H1 (cell line): ENCODE measurements around the gene RBM17. TPM values are rescaled to one million over a fixed set of nuclear protein-coding genes. Genes with fewer than 3 reads are reported as not detected.

Source experiments
- CTCF ChIA-PET: fragments of 300-600 bp; sonication (Branson Sonifier 250); formaldehyde crosslinking; loops from one replicate; lab custom pipeline; 2021; ENCODE audit not compliant: partially characterized antibody; lab: Charles Lee
- POLR2A ChIA-PET: fragments of 300-600 bp; sonication (Branson Sonifier 250); formaldehyde crosslinking; loops from one replicate; lab custom pipeline; 2021; ENCODE audit warnings: inconsistent platforms; ENCODE audit not compliant: partially characterized antibody; lab: Charles Lee
- DNase-seq, 2 experiments: peaks; one replicate each; pipeline versions ENCODE4 v3.0.0 to v3.0.0-alpha.2; 2010 to 2022; ENCODE audit warnings: low spot score in 2 of 2, low read depth in 1 of 2, mixed read lengths in 1 of 2
- FAIRE-seq: peaks from 2 replicates; lab custom pipeline; 2011; peaks lifted over from hg19 to GRCh38; lab: Jason Lieb, UNC
- H2AFZ ChIP-seq: 2 replicates; pipeline ENCODE4 v1.8.1; 2012; ENCODE audit warnings: low read length, inconsistent platforms
- H2AK5ac ChIP-seq: 2 replicates; pipeline ENCODE4 v1.6.1; 2013; ENCODE audit warnings: low read depth, low read length
- H2BK120ac ChIP-seq: replicated peaks from 2 replicates; pipeline ENCODE3; 2013; ENCODE audit warnings: low read depth, low read length, inconsistent platforms
- H2BK12ac ChIP-seq: 2 replicates; pipeline ENCODE4 v1.6.1; 2013; ENCODE audit warnings: low read depth, low read length
- H2BK15ac ChIP-seq: 2 replicates; pipeline ENCODE4 v1.6.1; 2013; ENCODE audit warnings: low read length
- H2BK20ac ChIP-seq: 2 replicates; pipeline ENCODE4 v1.6.1; 2013; ENCODE audit warnings: low read length
- H2BK5ac ChIP-seq: 2 replicates; pipeline ENCODE4 v1.6.1; 2013; ENCODE audit warnings: low read depth, low read length
- H3K14ac ChIP-seq: 2 replicates; pipeline ENCODE4 v1.6.1; 2013; ENCODE audit warnings: inconsistent platforms; ENCODE audit not compliant: insufficient read length
- H3K18ac ChIP-seq: 2 replicates; pipeline ENCODE4 v1.6.1; 2013; ENCODE audit warnings: low read length; ENCODE audit errors: extremely low read depth
- H3K23ac ChIP-seq: 2 replicates; pipeline ENCODE4 v1.6.1; 2013; ENCODE audit warnings: inconsistent platforms; ENCODE audit not compliant: insufficient read length
- H3K23me2 ChIP-seq: 2 replicates; pipeline ENCODE4 v1.6.1; 2013; ENCODE audit warnings: low read depth, low read length
- H3K27ac ChIP-seq: 2 replicates; pipeline ENCODE4 v1.6.1; 2011; ENCODE audit warnings: low read depth, low read length, inconsistent platforms
- H3K27me3 ChIP-seq, 4 experiments: replicated peaks in 1 of 4; 1 replicate in 1 of 4; 2 replicates in 3 of 4; pipeline versions ENCODE4 v1.6.1 to v1.8.1; 2011 to 2013; ENCODE audit warnings: low read length in 3 of 4, mild to moderate bottlenecking in 3 of 4, inconsistent platforms in 2 of 4, mixed read lengths in 2 of 4, moderate library complexity in 1 of 4; ENCODE audit not compliant: control insufficient read depth in 3 of 4, insufficient read depth in 3 of 4; ENCODE audit errors: extremely low read depth in 1 of 4
- H3K36me3 ChIP-seq, 4 experiments: 2 replicates each; pipeline versions ENCODE4 v1.6.1 to v1.8.1; 2011 to 2013; ENCODE audit warnings: mild to moderate bottlenecking in 4 of 4, low read length in 3 of 4, moderate library complexity in 2 of 4, control low read depth in 1 of 4, inconsistent platforms in 1 of 4; ENCODE audit not compliant: insufficient read depth in 4 of 4, control insufficient read depth in 2 of 4
- H3K4ac ChIP-seq: replicated peaks from 2 replicates; pipeline ENCODE3; 2013; ENCODE audit warnings: low read length, low read depth, mixed read lengths, inconsistent platforms; ENCODE audit not compliant: insufficient read length
- H3K4me1 ChIP-seq, 4 experiments: replicated peaks in 1 of 4; 1 replicate in 1 of 4; 2 replicates in 3 of 4; pipeline versions ENCODE4 v1.6.1 to v1.8.1; 2011 to 2013; ENCODE audit warnings: low read length in 3 of 4, inconsistent platforms in 2 of 4, mixed read lengths in 1 of 4; ENCODE audit not compliant: insufficient read depth in 4 of 4, control insufficient read depth in 3 of 4
- H3K4me2 ChIP-seq, 2 experiments: 2 replicates each; pipeline versions ENCODE4 v1.6.1 to v1.8.1; 2011 to 2013; ENCODE audit warnings: low read depth in 2 of 2, low read length in 2 of 2, control low read depth in 1 of 2, inconsistent platforms in 1 of 2, mild to moderate bottlenecking in 1 of 2; ENCODE audit not compliant: insufficient read depth in 1 of 2
- H3K4me3 ChIP-seq, 4 experiments: fragments of 200-600, 300-600 bp in 1 of 4; sonication (generic), shearing (Covaris generic), sonication (Bioruptor Twin) in 1 of 4; 2 replicates each; pipeline versions ENCODE4 v1.5.1 to v1.8.1; 2011 to 2016; ENCODE audit warnings: low read length in 4 of 4, low read depth in 3 of 4, control low read depth in 2 of 4, inconsistent platforms in 2 of 4, mild to moderate bottlenecking in 2 of 4, mixed read lengths in 1 of 4, moderate library complexity in 1 of 4; ENCODE audit not compliant: insufficient read depth in 2 of 4; ENCODE audit errors: extremely low read depth in 1 of 4
- H3K56ac ChIP-seq: replicated peaks from 2 replicates; pipeline ENCODE3; 2013; ENCODE audit warnings: low read depth, mild to moderate bottlenecking, mixed read lengths, low read length, inconsistent platforms; ENCODE audit not compliant: insufficient read length
- H3K79me1 ChIP-seq: 2 replicates; pipeline ENCODE4 v1.6.1; 2013; ENCODE audit warnings: low read depth, low read length, control low read depth
- H3K79me2 ChIP-seq, 2 experiments: 2 replicates each; pipeline versions ENCODE4 v1.6.1 to v1.8.1; 2012 to 2013; ENCODE audit warnings: low read length in 2 of 2, mild to moderate bottlenecking in 2 of 2, inconsistent platforms in 1 of 2; ENCODE audit not compliant: insufficient read depth in 2 of 2, control insufficient read depth in 1 of 2
- H3K9ac ChIP-seq, 4 experiments: replicated peaks in 1 of 4; 1 replicate in 1 of 4; 2 replicates in 3 of 4; pipeline versions ENCODE4 v1.6.1 to v1.8.1; 2011 to 2013; ENCODE audit warnings: low read depth in 3 of 4, low read length in 3 of 4, control low read depth in 2 of 4, mild to moderate bottlenecking in 2 of 4, moderate library complexity in 2 of 4, inconsistent platforms in 1 of 4; ENCODE audit errors: extremely low read depth in 1 of 4
- H3K9me3 ChIP-seq, 2 experiments: 2 replicates each; pipeline versions ENCODE4 v1.6.1 to v1.8.1; 2012 to 2013; ENCODE audit warnings: mild to moderate bottlenecking in 2 of 2, moderate library complexity in 2 of 2, control low read depth in 1 of 2, inconsistent platforms in 1 of 2, low read depth in 1 of 2, low read length in 1 of 2, mixed read lengths in 1 of 2; ENCODE audit not compliant: insufficient read depth in 2 of 2
- H4K20me1 ChIP-seq, 2 experiments: replicated peaks in 1 of 2; 2 replicates each; pipeline versions ENCODE3 to v1.8.1; 2011 to 2013; ENCODE audit warnings: inconsistent platforms in 2 of 2, low read length in 2 of 2, mild to moderate bottlenecking in 1 of 2; ENCODE audit not compliant: insufficient read depth in 2 of 2, control insufficient read depth in 1 of 2
- H4K5ac ChIP-seq: 2 replicates; pipeline ENCODE4 v1.6.1; 2013; ENCODE audit warnings: low read length, low read depth, mixed read lengths, inconsistent platforms; ENCODE audit not compliant: insufficient read length
- H4K8ac ChIP-seq: 2 replicates; pipeline ENCODE4 v1.8.0; 2013; ENCODE audit warnings: mild to moderate bottlenecking, moderate library complexity, low read length, inconsistent platforms; ENCODE audit not compliant: insufficient read depth; ENCODE audit errors: extremely low read depth
- H4K91ac ChIP-seq: replicated peaks from 2 replicates; pipeline ENCODE3; 2013; ENCODE audit warnings: low read length, mixed read lengths, inconsistent platforms; ENCODE audit not compliant: insufficient read length
- CBX5 ChIP-seq: fragments of 300-800, 300-1000 bp; sonication (generic); IDR thresholded peaks from 2 replicates; pipeline ENCODE4 v1.7.1; 2016; ENCODE audit warnings: antibody characterized with exemption, low read length, low read depth
- NRF1 ChIP-seq: IDR thresholded peaks from 2 replicates; pipeline ENCODE4 v1.6.1; 2011; ENCODE audit warnings: mild to moderate bottlenecking, low read depth, low read length, improper control_type of control experiment
- SP4 ChIP-seq: IDR thresholded peaks from 2 replicates; pipeline ENCODE4 v1.6.1; 2012; ENCODE audit warnings: low read length, inconsistent platforms
- TEAD4 ChIP-seq: IDR thresholded peaks from 2 replicates; pipeline ENCODE4 v1.6.1; 2012; ENCODE audit warnings: low read depth, low read length, inconsistent platforms, mixed read lengths
- WGBS, 2 experiments: shearing (Covaris generic) in 1 of 2; methylation state at CpG; one replicate each; pipeline versions ENCODE4 v1.1.6 to v1.1.7; 2013 to 2015; ENCODE audit warnings: low lambda C conversion rate in 2 of 2, mixed read lengths in 2 of 2, inconsistent platforms in 1 of 2, low coverage in 1 of 2, missing lambda C conversion rate in 1 of 2; ENCODE audit not compliant: insufficient replicate concordance in 2 of 2, insufficient coverage in 1 of 2, insufficient read length in 1 of 2; ENCODE audit errors: extremely low coverage in 1 of 2, missing lambda C conversion rate in 1 of 2; 5-methylcytosine and 5-hydroxymethylcytosine counted together
- polyA plus RNA-seq, 7 experiments: library from polyadenylated mRNA; depleted of rRNA in 3 of 7; stranded (reverse) in 5 of 7; unstranded in 2 of 7; fragments of >200 nt in 5 of 7; fragments of 200-250 nt in 2 of 7; gene quantifications; 1 replicate in 5 of 7; 2 replicates in 1 of 7; 4 replicates in 1 of 7; pipeline versions ENCODE4 v1.2.1 to v1.2.3, GENCODE V29; 2011 to 2013; ENCODE audit warnings: missing spikeins in 2 of 7, mixed read lengths in 2 of 7
- total RNA-seq: library from RNA; stranded (reverse); fragmentation: NEBNext Ultra II Directional; extraction: Animal tissue kit (Norgen Biotek cat#: 25700); gene quantifications from 2 replicates; pipeline ENCODE4 v1.2.1, GENCODE V29; 2021
- TF ChIP-seq, protein P1 (sequence below): IDR thresholded peaks from 2 replicates; pipeline ENCODE4 v1.6.1; 2012; ENCODE audit warnings: inconsistent platforms

The RBM17 gene
- total and polyA plus RNA-seq, 2 of the 8 experiments (the other 6 are each of a cell fraction or from before 2014, with no cell fraction given) = 15.7 to 128 TPM

- CTCF ChIA-PET = interaction anchor here (1.2 to 7.4 kb wide), 5 partner anchors 10 to 253 kb away, joined by 3 to 51 read pairs (median 6); partner anchors contain the start of gene PFKFB3
Observed at GRCh38 chr10:6148908-6149307, 60.1 kb downstream of the RBM17 start.

More at GRCh38 chr10:6148908-6149307, 60.1 kb downstream of the RBM17 start:
- Histone ChIP-seq H2BK5ac (no peak overlapping the region), H3K4me1 (peaks cover 0 to 11% (median 8%) of the 10 kb centered on the region in 4 experiments; a peak in 6 of 7 replicates), H2AFZ (no peak overlapping the region), H4K8ac (no peak overlapping the region), H3K9ac (no peak overlapping the region), H2AK5ac (no peak overlapping the region), H4K5ac (no peak overlapping the region), H3K23me2 (peaks cover 14% of the 10 kb centered on the region; the same call in 1 of the 2 replicates), H3K27ac (no peak overlapping the region), H4K91ac (no peak overlapping the region), H2BK120ac (no peak overlapping the region), H3K27me3 (peaks cover 0 to 15% (median 5%) of the 10 kb centered on the region in 4 experiments; a peak in 3 of 7 replicates), H3K4ac (no peak overlapping the region), H3K14ac (no peak overlapping the region), H3K4me2 (no peak overlapping the region), H3K79me1 (peaks cover 8% of the 10 kb centered on the region), H3K18ac (no peak overlapping the region), H3K9me3 (no peaks in the 10 kb centered on the region), H3K56ac (no peak overlapping the region), H2BK20ac (no peak overlapping the region), H4K20me1 (peaks cover 2 to 20% of the 10 kb centered on the region in 2 experiments), H3K36me3 (no peaks in the 10 kb centered on the region), H2BK15ac (no peak overlapping the region), H3K4me3 (no peak overlapping the region), H3K23ac (no peak overlapping the region), H2BK12ac (no peak overlapping the region), H3K79me2 (peaks cover 0 to 18% of the 10 kb centered on the region in 2 experiments; a peak in 2 of 4 replicates)
- 88% methylated on average over 6 of the region's 6 CpGs; no CpG with 5 or more reads in 1 of the 2 experiments for WGBS, 2 experiments
- FAIRE-seq (no peak), DNase-seq (no peak)
- POLR2A ChIA-PET = no interaction called here
- no peak for TF ChIP-seq NRF1
- no peak for TF ChIP-seq SP4
- no peak for TF ChIP-seq CBX5
- TF ChIP-seq TEAD4 = no peak
- TF ChIP-seq, protein P1, sequence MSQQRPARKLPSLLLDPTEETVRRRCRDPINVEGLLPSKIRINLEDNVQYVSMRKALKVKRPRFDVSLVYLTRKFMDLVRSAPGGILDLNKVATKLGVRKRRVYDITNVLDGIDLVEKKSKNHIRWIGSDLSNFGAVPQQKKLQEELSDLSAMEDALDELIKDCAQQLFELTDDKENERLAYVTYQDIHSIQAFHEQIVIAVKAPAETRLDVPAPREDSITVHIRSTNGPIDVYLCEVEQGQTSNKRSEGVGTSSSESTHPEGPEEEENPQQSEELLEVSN = no peak
